Activated naive CD4-positive, alpha-beta T cell treated with anti-CD3 and anti-CD28 coated beads for 36 hours (primary cell): Measurements from ENCODE around the gene UBE2Z. TPM values are rescaled to one million over a fixed set of nuclear protein-coding genes. Genes with fewer than 3 reads are reported as not detected.
"Not testable (repeated sequence)": the region's sequence is repeated elsewhere in the genome, so short reads cannot be mapped to it uniquely, and the experiment has no call there.

Experiments
- CTCF ChIA-PET: fragments of 350-600 bp; sonication (Branson Sonifier 250); formaldehyde crosslinking; loops from one replicate; lab custom pipeline; 2021; ENCODE audit warnings: antibody characterized with exemption; lab: Charles Lee
- DNase-seq: peaks from one replicate; pipeline ENCODE4 v3.0.0-alpha.2; 2020
- H3K27ac Mint-ChIP-seq: one replicate; pipeline ENCODE4 v1.8.0; 2021; ENCODE audit warnings: mild to moderate bottlenecking, mixed read lengths
- H3K27me3 Mint-ChIP-seq: one replicate; pipeline ENCODE4 v1.8.0; 2021; ENCODE audit warnings: low read depth, mixed read lengths
- H3K36me3 Mint-ChIP-seq: one replicate; pipeline ENCODE4 v1.8.0; 2021; ENCODE audit warnings: low read depth, mixed read lengths
- H3K4me1 Mint-ChIP-seq: one replicate; pipeline ENCODE4 v1.8.0; 2021; ENCODE audit warnings: low read depth, mixed read lengths
- H3K4me3 Mint-ChIP-seq: one replicate; pipeline ENCODE4 v1.8.0; 2021; ENCODE audit warnings: mild to moderate bottlenecking, moderate library complexity, mixed read lengths
- H3K9me3 Mint-ChIP-seq: one replicate; pipeline ENCODE4 v1.8.0; 2021; ENCODE audit warnings: mixed read lengths
- intact Hi-C: fragments of 100-400 bp; cut with micrococcal nuclease; formaldehyde crosslinking; loops from one replicate; pipeline ENCODE4 v1.15.1; 2023
- total RNA-seq, 2 experiments: library from RNA; stranded (reverse); gene quantifications; one replicate each; pipeline ENCODE4 v1.2.3, GENCODE V29; 2021

The UBE2Z gene
- total RNA-seq, 2 experiments from 2014 or later: 76.1 to 76.9 TPM

DNA sequence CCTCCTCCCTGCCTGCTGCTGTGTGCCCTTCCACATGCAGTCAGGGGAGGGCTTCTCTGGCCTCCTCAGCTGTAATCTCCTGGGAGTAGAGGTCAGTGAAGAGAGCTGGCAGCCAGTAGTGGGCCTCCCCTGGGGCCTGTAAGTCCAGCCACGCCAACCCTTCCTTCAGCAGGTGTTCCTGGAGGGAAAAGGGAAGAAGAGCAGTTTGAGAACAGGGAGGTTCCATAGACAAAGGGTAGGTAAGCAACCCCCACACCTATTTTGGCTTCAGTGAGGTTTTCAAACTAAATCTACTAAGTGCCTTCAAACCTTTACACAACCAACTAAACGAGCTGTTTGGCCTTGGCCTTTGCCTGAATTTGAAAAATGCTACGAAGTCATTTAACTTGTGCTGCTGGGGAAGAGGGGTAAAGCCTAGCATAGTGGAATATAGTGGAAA is 22.2 kb downstream of the UBE2Z start:
- Mint-ChIP-seq H3K27me3 (no peaks in the 10 kb centered on the region), H3K36me3 (peaks cover 40% of the 10 kb centered on the region), H3K4me3 (no peak overlapping the region), H3K4me1 (peaks cover 3% of the 10 kb centered on the region), H3K27ac (no peak overlapping the region), H3K9me3 (no peaks in the 10 kb centered on the region)
- CTCF ChIA-PET: interaction anchor here (0.6 kb wide), 1 partner anchor 9 kb away, joined by 4 read pairs; no protein-coding TSS in a partner anchor
- DNase-seq: no peak
- intact Hi-C loops: no loop called here

DNA sequence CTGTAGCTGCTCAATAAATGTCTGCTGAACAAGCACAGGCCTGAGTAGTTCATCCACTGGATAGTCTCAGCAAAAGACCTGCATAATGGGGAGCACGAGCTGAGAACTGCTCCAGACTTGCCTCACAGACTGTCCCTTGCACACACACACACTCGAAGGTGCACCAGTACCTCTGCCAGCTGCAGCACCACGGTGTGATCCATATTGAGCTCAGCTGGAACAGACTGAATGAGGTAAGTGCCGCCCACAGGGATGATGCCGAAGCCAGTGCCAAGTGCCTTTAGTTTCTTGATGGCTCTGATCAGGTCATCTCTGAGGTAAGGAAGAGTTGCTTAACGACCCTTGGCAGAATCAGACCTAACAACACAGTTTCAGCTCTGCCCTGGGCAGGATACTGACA is 24.8 kb downstream of the UBE2Z start:
- peaks cover 36% of the 10 kb centered on the region for H3K36me3 Mint-ChIP-seq
- H3K9me3 Mint-ChIP-seq: no peaks in the 10 kb centered on the region
- DNase-seq: no peak
- no peaks in the 10 kb centered on the region for H3K27me3 Mint-ChIP-seq
- H3K4me1 Mint-ChIP-seq: no peaks in the 10 kb centered on the region
- H3K4me3 Mint-ChIP-seq: no peak overlapping the region
- peak overlapping the region; percentile 3 for H3K27ac Mint-ChIP-seq
- intact Hi-C loops: no loop called here
- CTCF ChIA-PET: no interaction called here

DNA sequence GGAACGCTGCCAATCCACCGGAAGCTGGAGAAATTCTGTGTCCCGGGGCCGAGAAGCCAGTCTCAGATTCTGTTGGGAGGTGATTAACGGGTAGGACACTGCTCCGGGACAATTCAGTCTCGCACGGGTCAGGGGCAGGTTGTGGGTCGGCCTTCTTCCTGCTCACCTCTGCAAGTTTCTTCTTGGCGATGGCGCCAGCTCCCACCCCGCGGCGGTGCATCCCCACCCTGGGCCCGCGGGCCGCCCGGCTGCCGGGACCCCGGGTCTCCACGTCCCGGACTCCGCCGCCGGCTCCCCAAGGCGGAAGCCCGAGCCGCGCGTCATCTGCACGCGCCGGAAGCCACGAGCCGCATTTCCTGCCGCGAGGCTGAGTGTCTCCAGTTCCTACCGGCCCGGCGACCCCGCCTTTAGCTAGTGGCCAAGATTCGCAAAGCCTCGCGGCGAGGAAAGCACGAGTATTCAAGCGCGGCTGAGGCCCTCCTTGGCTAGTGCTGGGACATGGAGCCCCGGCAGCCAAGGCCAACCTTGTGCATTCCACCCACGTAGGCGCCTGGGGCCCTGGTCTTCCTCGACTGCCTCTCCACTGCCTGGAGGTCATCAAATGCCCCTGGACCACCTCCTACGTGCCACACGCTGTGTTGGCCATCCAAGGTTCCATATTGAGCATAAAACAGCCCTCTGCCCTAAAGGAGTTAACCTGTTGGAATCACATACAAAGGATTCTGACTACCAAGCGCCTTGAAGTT is 36.5 kb downstream of the UBE2Z start, which contains the start of gene SNF8:
Gene SNF8, minus strand, starts transcription at position 328 of the 746 bp plus-strand sequence. Its CDS starts 108 bp downstream, at position 220.
- intact Hi-C loops: loop anchor here (1.0 kb wide), 2 partner anchors 29 to 52 kb away; partner anchors contain the start of gene ATP5MC1
- peak; percentile 95 for DNase-seq
- H3K9me3 Mint-ChIP-seq: no peaks in the 10 kb centered on the region
- CTCF ChIA-PET: interaction anchor here (0.8 to 1.4 kb wide), 3 partner anchors 62 to 90 kb away, joined by 3 to 4 read pairs (median 4); no protein-coding TSS in a partner anchor
- peaks cover 18% of the 10 kb centered on the region for H3K4me1 Mint-ChIP-seq
- H3K4me3 Mint-ChIP-seq: peak within 1 kb of the TSS; percentile 99
- peak within 1 kb of the TSS; percentile 89 for H3K27ac Mint-ChIP-seq
- peaks cover 13% of the 10 kb centered on the region for H3K36me3 Mint-ChIP-seq
- no peaks in the 10 kb centered on the region for H3K27me3 Mint-ChIP-seq

DNA sequence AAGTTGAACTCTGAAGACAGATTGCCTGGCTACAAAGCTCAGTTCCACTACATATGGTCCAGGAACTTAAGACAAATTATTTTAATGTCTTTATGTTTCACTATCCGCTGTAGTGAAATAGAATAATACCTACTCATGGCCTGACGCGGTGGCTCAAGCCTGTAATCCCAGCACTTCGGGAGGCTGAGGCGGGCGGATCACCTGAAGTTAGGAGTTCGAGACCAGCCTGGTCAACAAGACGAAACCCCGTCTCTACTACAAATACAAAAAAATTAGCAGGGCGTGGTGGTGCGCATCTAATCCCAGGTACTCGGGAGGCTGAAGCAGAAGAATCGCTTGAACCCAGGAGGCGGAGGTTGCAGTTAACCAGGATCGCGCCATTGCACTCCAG is 37.0 kb downstream of the UBE2Z start:
- peak overlapping the region; percentile 99 for H3K4me3 Mint-ChIP-seq
- peaks cover 18% of the 10 kb centered on the region for H3K4me1 Mint-ChIP-seq
- DNase-seq, intact Hi-C loops, H3K9me3 Mint-ChIP-seq, H3K27me3 Mint-ChIP-seq: not testable (repeated sequence)
- CTCF ChIA-PET: interaction anchor here (1.4 kb wide), 1 partner anchor 90 kb away, joined by 3 read pairs; no protein-coding TSS in a partner anchor
- peaks cover 13% of the 10 kb centered on the region for H3K36me3 Mint-ChIP-seq
- peak overlapping the region; percentile 89 for H3K27ac Mint-ChIP-seq

DNA sequence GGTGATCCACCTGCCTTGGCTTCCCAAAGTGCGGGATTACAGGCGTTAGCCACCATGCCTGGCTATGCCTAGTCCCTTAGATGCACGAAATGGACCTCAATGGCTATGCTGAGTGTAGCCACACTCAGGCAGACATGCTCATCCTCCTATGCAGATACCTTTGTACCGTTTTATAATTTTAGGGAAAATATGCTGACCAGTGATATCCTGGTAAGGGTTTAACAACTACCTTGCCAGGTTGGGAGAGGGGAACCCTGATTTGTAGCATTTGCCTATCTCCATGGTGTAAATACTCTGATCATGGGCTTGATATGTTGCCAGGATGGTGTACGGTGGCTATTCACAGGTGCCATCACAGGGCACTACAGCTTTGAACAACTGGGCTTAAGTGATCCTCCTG is 43.4 kb downstream of the UBE2Z start:
- DNase-seq: no peak
- Mint-ChIP-seq H3K4me3 (no peak overlapping the region), H3K27ac (no peak overlapping the region), H3K9me3 (no peaks in the 10 kb centered on the region), H3K4me1 (peaks cover 4% of the 10 kb centered on the region), H3K36me3 (no peaks in the 10 kb centered on the region), H3K27me3 (peaks cover 10% of the 10 kb centered on the region)
- CTCF ChIA-PET: interaction anchor here (0.7 kb wide), 1 partner anchor 275 kb away, joined by 3 read pairs; no protein-coding TSS in a partner anchor
- intact Hi-C loops: no loop called here

DNA sequence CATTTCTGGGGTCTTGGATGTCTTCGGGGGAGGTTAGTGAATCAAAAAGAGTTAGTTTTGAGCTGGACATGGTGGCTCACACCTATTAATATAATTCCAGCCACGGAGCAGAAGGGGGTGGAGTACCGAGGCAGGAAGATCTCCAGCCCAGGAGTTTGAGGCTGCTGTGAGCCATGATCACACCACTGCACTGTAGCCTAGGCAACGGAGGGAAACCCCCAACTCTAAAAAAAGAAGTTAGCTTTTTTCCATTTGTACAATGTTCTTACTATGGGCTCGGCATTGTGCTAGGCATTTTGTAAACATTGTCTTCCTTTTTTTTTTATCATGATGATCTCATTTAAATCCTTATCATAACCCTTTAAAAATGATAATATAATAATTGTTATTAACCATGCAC is 44.7 kb downstream of the UBE2Z start:
- no peak overlapping the region for H3K4me3 Mint-ChIP-seq
- peaks cover 4% of the 10 kb centered on the region for H3K4me1 Mint-ChIP-seq
- CTCF ChIA-PET: interaction anchor here (0.7 to 1.1 kb wide), 3 partner anchors 69 to 83 kb away, joined by 3 to 6 read pairs (median 4); no protein-coding TSS in a partner anchor
- intact Hi-C loops: no loop called here
- H3K36me3 Mint-ChIP-seq: no peaks in the 10 kb centered on the region
- peak; percentile 57 for DNase-seq
- no peaks in the 10 kb centered on the region for H3K9me3 Mint-ChIP-seq
- peaks cover 11% of the 10 kb centered on the region for H3K27me3 Mint-ChIP-seq
- H3K27ac Mint-ChIP-seq: peak overlapping the region; percentile 5

DNA sequence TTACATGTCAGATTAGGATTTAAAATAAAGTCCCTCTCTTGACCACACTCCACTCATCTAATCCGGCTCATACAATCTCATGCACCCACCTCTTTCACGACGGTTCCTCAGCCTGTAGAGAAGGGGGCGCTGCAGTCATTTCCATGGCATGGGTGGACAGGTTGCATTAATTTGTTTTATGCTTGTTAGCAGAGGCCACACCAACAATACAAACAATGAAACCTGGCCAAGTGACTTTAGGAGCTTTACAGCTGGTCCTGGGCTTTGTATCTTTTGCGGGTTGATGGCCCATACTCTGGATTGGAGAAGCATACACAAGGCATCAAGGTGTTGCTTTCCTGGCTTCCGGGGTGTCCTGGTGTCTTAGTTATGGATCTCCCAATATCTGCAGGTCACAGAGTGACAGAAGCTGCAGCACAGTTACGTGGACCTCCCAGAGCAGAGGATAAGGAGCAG is 46.1 kb downstream of the UBE2Z start:
- H3K4me3 Mint-ChIP-seq: no peak overlapping the region
- H3K36me3 Mint-ChIP-seq: no peaks in the 10 kb centered on the region
- CTCF ChIA-PET: no interaction called here
- intact Hi-C loops: loop anchor here (1.0 kb wide), 1 partner anchor 78 kb away; no protein-coding TSS in a partner anchor
- DNase-seq: peak; percentile 43
- peaks cover 4% of the 10 kb centered on the region for H3K4me1 Mint-ChIP-seq
- no peaks in the 10 kb centered on the region for H3K9me3 Mint-ChIP-seq
- H3K27me3 Mint-ChIP-seq: peaks cover 17% of the 10 kb centered on the region
- H3K27ac Mint-ChIP-seq: no peak overlapping the region

DNA sequence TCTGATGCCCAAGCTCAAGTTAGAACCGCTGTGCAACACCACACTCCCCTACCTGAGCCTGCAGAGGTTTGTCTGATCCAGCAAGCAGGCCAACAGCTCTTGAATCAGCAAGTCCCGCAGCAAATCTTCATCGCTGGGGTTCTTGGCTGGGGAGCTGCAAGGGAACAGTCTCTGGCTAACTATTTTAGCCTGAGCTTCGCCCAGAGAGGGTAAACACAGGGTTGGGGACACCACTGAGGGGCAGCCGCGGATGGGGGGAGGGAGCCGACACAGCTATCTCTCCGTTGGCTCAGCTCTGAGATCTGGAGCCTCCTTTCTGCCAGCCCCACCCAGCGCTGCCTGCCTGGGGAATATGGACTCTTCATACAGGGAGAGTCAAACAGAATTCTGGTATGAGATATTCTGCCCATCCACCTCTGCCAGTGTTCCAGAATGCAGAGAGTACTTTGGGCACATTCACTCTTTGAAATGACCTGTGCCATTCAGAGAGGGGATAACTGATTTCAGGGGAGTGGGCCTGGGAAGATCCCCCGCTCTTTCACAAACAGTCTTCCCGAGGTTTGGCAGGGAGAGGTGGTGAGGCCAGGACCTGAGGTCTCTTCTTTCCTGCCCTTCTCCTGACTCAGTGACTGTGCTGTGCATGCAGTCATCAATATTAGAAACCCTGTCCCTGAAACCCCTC is 52.8 kb downstream of the UBE2Z start:
- Mint-ChIP-seq H3K27me3 (peaks cover 28% of the 10 kb centered on the region), H3K4me1 (no peaks in the 10 kb centered on the region), H3K4me3 (no peak overlapping the region), H3K36me3 (no peaks in the 10 kb centered on the region), H3K27ac (no peak overlapping the region), H3K9me3 (no peaks in the 10 kb centered on the region)
- intact Hi-C loops: no loop called here
- DNase-seq: no peak
- CTCF ChIA-PET: interaction anchor here (1.5 kb wide), 1 partner anchor 71 kb away, joined by 4 read pairs; no protein-coding TSS in a partner anchor

DNA sequence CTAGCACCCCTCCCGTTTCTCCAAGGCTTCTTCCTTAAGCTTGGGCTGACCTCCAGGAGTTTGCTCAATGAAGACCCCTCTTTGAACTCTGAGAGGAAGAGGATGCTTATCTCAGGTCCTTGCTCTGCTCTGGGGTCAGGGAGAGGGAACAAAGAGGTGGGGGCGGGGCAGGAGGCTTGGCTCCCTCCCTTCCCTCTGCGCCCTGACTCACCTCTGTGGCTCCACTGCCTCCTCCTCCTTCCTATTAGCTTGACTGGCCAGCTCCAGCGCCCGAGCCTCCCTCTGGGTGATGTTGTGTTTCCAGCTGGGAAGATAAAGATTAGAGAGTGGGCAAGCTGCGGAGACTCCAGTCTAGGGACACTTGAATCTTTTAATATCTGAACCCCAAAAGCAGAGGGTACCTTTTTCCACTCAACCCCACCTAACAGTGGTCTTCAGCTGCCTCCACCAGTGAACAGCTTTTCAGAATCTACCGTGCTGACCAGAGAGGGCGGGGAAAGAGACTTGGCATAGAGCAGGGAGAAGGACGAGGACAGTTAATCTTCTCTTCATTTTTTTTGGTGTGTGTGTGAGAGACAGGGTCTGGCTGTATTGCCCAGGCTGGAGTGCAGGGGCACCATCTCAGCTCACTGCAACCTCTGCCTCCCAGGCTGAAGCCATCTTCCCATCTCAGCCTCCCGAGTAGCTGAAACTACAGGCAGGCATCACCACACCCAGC is 53.5 kb downstream of the UBE2Z start:
- CTCF ChIA-PET: no interaction called here
- DNase-seq: no peak
- H3K9me3 Mint-ChIP-seq: no peaks in the 10 kb centered on the region
- no peaks in the 10 kb centered on the region for H3K36me3 Mint-ChIP-seq
- peaks cover 28% of the 10 kb centered on the region for H3K27me3 Mint-ChIP-seq
- intact Hi-C loops: no loop called here
- no peak overlapping the region for H3K27ac Mint-ChIP-seq
- H3K4me3 Mint-ChIP-seq: no peak overlapping the region
- no peaks in the 10 kb centered on the region for H3K4me1 Mint-ChIP-seq

DNA sequence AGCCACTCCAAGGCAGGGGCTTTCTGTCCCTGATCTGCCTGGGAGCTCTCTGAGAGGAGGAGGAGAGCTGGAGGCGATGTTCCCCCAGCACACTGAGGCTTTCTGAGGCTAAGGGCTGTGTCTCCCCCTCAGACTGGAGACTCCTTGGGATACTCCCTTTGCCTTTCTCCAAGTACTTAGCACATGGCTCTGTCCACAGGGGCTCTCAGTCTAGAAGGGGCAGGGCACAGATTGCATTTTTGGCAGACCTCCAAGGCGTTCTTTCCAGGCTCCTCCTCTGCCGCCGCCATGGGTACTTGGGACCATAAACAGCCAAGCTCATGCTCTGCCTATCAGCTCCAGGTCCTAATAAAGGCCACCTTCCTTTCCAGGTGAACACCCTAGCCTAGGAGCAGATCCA is 62.0 kb downstream of the UBE2Z start:
- peaks cover 39% of the 10 kb centered on the region for H3K27me3 Mint-ChIP-seq

DNA sequence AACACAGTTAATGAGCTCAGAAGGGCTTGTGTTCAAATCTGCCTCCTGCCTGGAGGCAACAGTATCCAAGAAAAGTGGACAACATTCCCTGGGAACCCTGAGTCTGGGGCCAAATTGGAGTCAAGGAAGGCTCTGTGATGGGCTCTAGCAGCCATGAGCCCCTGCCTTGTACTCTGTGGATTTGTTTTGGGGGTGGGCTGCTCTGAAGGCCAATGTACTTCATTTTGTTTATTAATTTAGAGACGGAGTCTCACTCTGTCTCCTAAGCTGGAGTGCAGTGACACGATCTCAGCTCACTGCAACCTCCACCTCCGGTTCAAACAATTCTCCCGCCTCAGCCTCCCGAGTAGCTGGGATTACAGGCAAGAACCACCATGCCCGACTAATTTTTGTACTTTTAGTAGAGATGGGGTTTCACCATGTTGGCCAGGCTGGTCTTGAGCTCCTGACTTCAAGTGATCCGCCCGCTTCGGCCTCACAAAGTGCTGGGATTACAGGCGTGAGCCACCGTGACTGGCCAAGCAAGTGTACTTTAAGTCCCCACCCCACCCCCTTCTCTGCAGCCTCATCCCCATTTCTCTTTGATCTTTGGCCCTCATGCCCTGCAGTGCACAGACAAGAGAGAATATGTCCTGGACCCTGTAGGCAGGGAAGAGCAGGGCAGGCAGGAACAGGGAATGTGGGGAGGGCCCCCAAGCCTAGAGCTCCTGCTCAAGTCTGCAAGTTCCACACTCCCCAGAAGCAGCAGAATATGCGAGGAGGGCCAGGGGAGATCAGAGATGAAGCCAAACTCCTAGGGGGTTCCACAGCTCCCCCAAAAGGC is 62.9 kb downstream of the UBE2Z start:
- CTCF ChIA-PET: interaction anchor here (0.6 kb wide), 1 partner anchor 40 kb away, joined by 3 read pairs; no protein-coding TSS in a partner anchor
- intact Hi-C loops: no loop called here
- no peak overlapping the region for H3K27ac Mint-ChIP-seq

More for the DNA sequence above, 62.0 kb downstream of the UBE2Z start:
- Mint-ChIP-seq H3K27ac (no peak overlapping the region), H3K9me3 (no peaks in the 10 kb centered on the region), H3K4me3 (no peak overlapping the region), H3K4me1 (no peaks in the 10 kb centered on the region), H3K36me3 (no peaks in the 10 kb centered on the region)
- CTCF ChIA-PET: interaction anchor here (0.6 kb wide), 1 partner anchor 41 kb away, joined by 3 read pairs; no protein-coding TSS in a partner anchor
- intact Hi-C loops: no loop called here
- no peak for DNase-seq

More for the DNA sequence above, 62.9 kb downstream of the UBE2Z start:
- H3K4me3 Mint-ChIP-seq: no peak overlapping the region
- DNase-seq: no peak
- H3K27me3 Mint-ChIP-seq: peaks cover 37% of the 10 kb centered on the region
- H3K4me1 Mint-ChIP-seq: no peaks in the 10 kb centered on the region
- no peaks in the 10 kb centered on the region for H3K9me3 Mint-ChIP-seq
- H3K36me3 Mint-ChIP-seq: no peaks in the 10 kb centered on the region
